Glutamatergic neuron (in vitro differentiated cells): Measurements from ENCODE around the gene PPP5C. TPM values are rescaled to one million over a fixed set of nuclear protein-coding genes. Genes with fewer than 3 reads are reported as not detected.
A peak's percentile ranks its signal among the peaks of the same experiment; 100 is the strongest.

ENCODE experiments used
- DNase-seq: peaks from one replicate; pipeline ENCODE4 v3.0.0; 2022
- H3K27ac Mint-ChIP-seq: one replicate; pipeline ENCODE4 v1.8.0; 2020; ENCODE audit warnings: mild to moderate bottlenecking, mixed read lengths, inconsistent platforms; ENCODE audit not compliant: unreplicated experiment
- H3K27me3 Mint-ChIP-seq: one replicate; pipeline ENCODE4 v1.8.0; 2020; ENCODE audit warnings: mild to moderate bottlenecking, moderate library complexity, mixed read lengths, inconsistent platforms; ENCODE audit not compliant: unreplicated experiment
- H3K36me3 Mint-ChIP-seq: one replicate; pipeline ENCODE4 v1.8.0; 2020; ENCODE audit warnings: mild to moderate bottlenecking, mixed read lengths, inconsistent platforms; ENCODE audit not compliant: unreplicated experiment
- H3K4me1 Mint-ChIP-seq: one replicate; pipeline ENCODE4 v1.8.0; 2020; ENCODE audit warnings: mild to moderate bottlenecking, low read depth, mixed read lengths, inconsistent platforms; ENCODE audit not compliant: unreplicated experiment
- H3K4me3 Mint-ChIP-seq: one replicate; pipeline ENCODE4 v1.8.0; 2020; ENCODE audit warnings: mild to moderate bottlenecking, mixed read lengths, inconsistent platforms; ENCODE audit not compliant: unreplicated experiment
- H3K9me3 Mint-ChIP-seq: one replicate; pipeline ENCODE4 v1.8.0; 2020; ENCODE audit warnings: mild to moderate bottlenecking, moderate library complexity, mixed read lengths, inconsistent platforms; ENCODE audit not compliant: unreplicated experiment
- total RNA-seq: library from RNA; stranded (reverse); fragmentation: NEBNext Ultra II Directional; extraction: Animal tissue kit (Norgen Biotek cat#: 25700); gene quantifications from one replicate; pipeline ENCODE4 v1.2.1, GENCODE V29; 2021; ENCODE audit not compliant: unreplicated experiment
- TF ChIP-seq, protein P1 (sequence below): fragments of 200-600 bp; sonication (generic); IDR thresholded peaks from one replicate; pipeline ENCODE4 v1.5.0; 2021; ENCODE audit not compliant: partially characterized antibody, unreplicated experiment

Gene PPP5C
- total RNA-seq, 1 donor from 2014 or later: 85.8 TPM

DNA sequence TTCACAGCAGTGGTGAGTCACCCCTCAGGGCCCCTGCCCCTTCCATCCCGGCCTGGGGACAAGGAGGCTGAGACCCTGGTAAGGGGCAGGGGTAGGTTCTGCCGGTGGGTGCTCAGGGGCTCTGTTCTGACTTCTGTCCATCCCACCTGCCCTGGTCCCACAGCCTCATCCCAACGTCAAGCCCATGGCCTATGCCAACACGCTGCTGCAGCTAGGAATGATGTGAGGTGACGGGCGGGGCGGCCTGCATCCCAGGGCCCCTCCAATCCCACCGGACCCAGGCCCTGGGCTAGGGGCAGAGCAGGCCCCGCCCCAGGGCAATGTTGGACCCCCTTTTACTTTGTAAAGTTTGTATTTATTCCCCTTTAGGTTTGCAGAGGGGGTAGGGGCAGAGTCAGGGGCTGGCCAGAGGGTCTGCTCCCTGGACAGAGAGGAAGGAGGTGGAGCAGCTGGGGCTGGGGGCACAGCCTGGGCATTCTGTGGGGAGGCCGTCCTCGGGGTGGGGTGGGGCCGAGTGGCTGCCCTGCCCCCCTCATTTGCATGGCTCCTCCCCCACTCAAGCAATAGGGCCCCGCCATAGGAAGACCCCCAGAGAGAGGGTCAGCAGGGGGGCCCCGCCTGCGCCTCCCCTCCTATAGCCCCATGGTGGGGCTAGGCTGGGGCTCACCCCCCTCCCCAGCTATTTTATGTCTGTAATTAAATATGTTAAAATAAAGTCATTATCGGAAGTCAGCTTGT, 43.4 kb downstream of the PPP5C start:
- TF ChIP-seq, protein P1, sequence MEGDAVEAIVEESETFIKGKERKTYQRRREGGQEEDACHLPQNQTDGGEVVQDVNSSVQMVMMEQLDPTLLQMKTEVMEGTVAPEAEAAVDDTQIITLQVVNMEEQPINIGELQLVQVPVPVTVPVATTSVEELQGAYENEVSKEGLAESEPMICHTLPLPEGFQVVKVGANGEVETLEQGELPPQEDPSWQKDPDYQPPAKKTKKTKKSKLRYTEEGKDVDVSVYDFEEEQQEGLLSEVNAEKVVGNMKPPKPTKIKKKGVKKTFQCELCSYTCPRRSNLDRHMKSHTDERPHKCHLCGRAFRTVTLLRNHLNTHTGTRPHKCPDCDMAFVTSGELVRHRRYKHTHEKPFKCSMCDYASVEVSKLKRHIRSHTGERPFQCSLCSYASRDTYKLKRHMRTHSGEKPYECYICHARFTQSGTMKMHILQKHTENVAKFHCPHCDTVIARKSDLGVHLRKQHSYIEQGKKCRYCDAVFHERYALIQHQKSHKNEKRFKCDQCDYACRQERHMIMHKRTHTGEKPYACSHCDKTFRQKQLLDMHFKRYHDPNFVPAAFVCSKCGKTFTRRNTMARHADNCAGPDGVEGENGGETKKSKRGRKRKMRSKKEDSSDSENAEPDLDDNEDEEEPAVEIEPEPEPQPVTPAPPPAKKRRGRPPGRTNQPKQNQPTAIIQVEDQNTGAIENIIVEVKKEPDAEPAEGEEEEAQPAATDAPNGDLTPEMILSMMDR: no peak
- H3K36me3 Mint-ChIP-seq: peaks cover 7% of the 10 kb centered on the region
- peaks cover 5% of the 10 kb centered on the region for H3K9me3 Mint-ChIP-seq
- H3K4me3 Mint-ChIP-seq: no peak overlapping the region
- H3K27me3 Mint-ChIP-seq: peaks cover 2% of the 10 kb centered on the region
- DNase-seq: no peak
- peaks cover 16% of the 10 kb centered on the region for H3K4me1 Mint-ChIP-seq
- H3K27ac Mint-ChIP-seq: no peak overlapping the region

DNA sequence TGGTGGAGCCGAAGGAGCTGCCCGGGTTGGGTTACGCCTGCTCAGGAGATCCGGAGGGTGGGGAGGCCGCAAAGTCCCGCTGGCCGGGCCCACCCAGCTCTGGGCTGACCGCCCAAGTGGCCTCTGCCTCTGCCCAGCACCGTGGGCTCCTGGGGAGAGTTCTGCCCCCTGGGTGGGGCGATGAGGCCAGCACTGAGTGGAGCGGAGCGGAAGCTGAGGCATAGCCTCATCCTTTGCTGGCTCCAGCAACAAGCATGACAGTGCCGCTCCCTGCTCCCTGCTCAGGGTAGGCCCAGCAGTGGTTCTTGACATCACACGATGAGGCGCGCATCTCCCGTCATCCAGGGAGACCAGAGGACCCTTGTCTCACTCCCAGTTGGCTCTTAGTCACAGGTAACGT, 44.0 kb downstream of the PPP5C start:
- Mint-ChIP-seq H3K27ac (no peak overlapping the region), H3K9me3 (peaks cover 4% of the 10 kb centered on the region), H3K36me3 (peaks cover 7% of the 10 kb centered on the region)

DNA sequence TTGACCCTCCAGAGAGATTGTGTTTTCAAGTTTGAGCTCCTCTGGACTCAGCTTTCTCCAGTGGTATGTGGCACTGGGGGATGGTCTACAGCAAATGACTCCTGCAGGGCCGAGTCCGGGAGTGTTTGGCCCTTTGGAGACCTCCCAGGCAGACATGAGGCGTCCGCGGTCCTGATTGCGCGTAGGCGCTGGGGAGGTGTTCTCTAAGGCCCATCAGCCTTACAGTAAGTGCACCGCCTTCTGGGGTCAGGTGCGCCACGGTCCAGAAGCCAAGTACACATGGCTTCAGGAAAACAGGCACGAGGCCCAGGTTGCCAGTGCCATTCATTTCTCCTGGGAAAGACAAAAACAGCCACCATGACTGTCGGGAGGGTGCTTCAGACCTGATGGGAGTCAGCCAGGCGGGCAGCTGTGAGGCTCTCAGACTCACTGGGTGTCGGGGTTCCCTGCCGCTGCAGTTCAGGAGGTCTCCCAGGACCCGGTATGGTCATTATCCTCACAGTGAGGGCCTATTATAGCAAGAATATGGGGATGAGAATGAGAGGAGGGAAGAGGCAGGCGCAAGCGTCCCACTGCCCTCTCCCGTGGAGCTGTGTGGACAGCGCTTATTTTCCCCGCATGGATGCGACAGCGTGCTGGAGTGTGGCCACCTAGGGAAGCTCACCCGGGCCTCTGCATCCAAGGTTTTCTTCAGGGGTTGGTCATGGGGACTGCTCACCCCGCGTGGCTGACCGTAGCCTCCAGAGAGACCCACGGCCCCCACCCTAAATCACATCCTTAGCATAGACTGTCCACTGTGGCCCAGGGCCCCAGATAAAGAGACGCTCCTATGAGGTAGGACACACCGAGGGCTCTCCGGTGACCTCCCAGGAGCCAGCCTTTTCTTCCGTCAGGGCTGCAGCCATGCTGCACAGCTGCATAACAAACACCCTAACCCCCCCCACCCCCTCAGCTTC, 44.7 kb downstream of the PPP5C start:
- H3K4me1 Mint-ChIP-seq: peaks cover 16% of the 10 kb centered on the region
- TF ChIP-seq, protein P1: no peak
- peaks cover 4% of the 10 kb centered on the region for H3K9me3 Mint-ChIP-seq
- H3K27ac Mint-ChIP-seq: no peak overlapping the region
- H3K36me3 Mint-ChIP-seq: peaks cover 7% of the 10 kb centered on the region
- peaks cover 4% of the 10 kb centered on the region for H3K27me3 Mint-ChIP-seq
- DNase-seq: no peak
- no peak overlapping the region for H3K4me3 Mint-ChIP-seq

More for the DNA sequence above, 44.0 kb downstream of the PPP5C start:
- H3K4me3 Mint-ChIP-seq: no peak overlapping the region
- H3K27me3 Mint-ChIP-seq: peaks cover 4% of the 10 kb centered on the region
- TF ChIP-seq, protein P1: no peak
- H3K4me1 Mint-ChIP-seq: peaks cover 16% of the 10 kb centered on the region
- no peak for DNase-seq

DNA sequence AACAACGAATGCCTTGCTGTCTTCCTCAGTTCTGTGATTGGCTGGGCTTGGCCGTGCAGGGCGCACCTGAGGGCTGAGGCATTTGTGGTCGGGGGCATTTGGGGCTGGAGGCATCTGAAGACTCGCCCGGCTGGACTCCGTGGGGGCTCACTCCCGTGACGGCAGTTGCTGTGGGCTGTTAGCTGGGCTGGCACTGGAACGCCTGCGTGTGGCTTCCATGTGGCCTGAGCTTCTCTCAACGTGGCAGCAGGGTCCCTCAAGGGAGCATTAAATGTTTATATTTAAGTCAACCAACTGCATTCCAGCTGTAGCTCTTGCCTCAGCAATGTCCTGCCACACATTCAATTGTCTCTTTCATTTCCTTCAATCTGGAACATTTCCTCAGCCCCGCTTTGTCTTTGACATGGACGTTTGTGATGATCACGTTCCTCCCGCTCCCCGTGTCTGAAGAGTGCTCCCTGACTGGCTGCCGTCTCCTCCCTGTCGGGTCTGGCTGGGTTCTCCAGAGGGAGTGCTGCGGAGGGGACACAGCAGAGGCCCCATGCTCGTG, 45.4 kb downstream of the PPP5C start:
- H3K36me3 Mint-ChIP-seq: peaks cover 7% of the 10 kb centered on the region
- peaks cover 16% of the 10 kb centered on the region for H3K4me1 Mint-ChIP-seq
- no peak for DNase-seq
- peak overlapping the region; percentile 81 for H3K27ac Mint-ChIP-seq
- peak overlapping the region; percentile 14 for H3K4me3 Mint-ChIP-seq
- TF ChIP-seq, protein P1: no peak
- H3K27me3 Mint-ChIP-seq: peaks cover 4% of the 10 kb centered on the region
- H3K9me3 Mint-ChIP-seq: peaks cover 4% of the 10 kb centered on the region
